ENCODE data around the gene CEACAM7.

The CEACAM7 gene

GRCh38 chr19:41700381-41701195, 12.5 kb upstream of the CEACAM7 start:
- DNase-seq (ENCODE audit: low read depth): no peak

- no peak for DNase-seq (ENCODE audit: low read depth)
Observed at GRCh38 chr19:41699968-41700323, 11.9 kb upstream of the CEACAM7 start.

GRCh38 chr19:41699231-41699967, 11.3 kb upstream of the CEACAM7 start:
- DNase-seq (ENCODE audit: low read depth): no peak

GRCh38 chr19:41698746-41699230, 10.7 kb upstream of the CEACAM7 start:
- no peak for DNase-seq (ENCODE audit: low read depth)

GRCh38 chr19:41697198-41697855, 9.3 kb upstream of the CEACAM7 start:
- DNase-seq (ENCODE audit: low read depth): no peak

- DNase-seq (ENCODE audit: low read depth): no peak
Observed at GRCh38 chr19:41696402-41697197, 8.5 kb upstream of the CEACAM7 start.

- DNase-seq (ENCODE audit: low read depth): no peak
Observed at GRCh38 chr19:41695745-41696144, 7.7 kb upstream of the CEACAM7 start.

GRCh38 chr19:41694831-41695635, 7.0 kb upstream of the CEACAM7 start:
- DNase-seq (ENCODE audit: low read depth): no peak

- DNase-seq (ENCODE audit: low read depth): no peak
Observed at GRCh38 chr19:41694196-41694595, 6.1 kb upstream of the CEACAM7 start.

- DNase-seq (ENCODE audit: low read depth): no peak
Observed at GRCh38 chr19:41691268-41691970, 3.3 kb upstream of the CEACAM7 start.

- no peak for DNase-seq (ENCODE audit: low read depth)
Observed at GRCh38 chr19:41690801-41691065, 2.7 kb upstream of the CEACAM7 start.

- DNase-seq (ENCODE audit: low read depth): no peak
Observed at GRCh38 chr19:41689993-41690800, 2.1 kb upstream of the CEACAM7 start.

GRCh38 chr19:41688687-41689086, 617 bp upstream of the CEACAM7 start:
- no peak for DNase-seq (ENCODE audit: low read depth)

- no peak for DNase-seq (ENCODE audit: low read depth)
Observed at GRCh38 chr19:41687419-41687818, 651 bp downstream of the CEACAM7 start.

- no peak for DNase-seq (ENCODE audit: low read depth)
Observed at GRCh38 chr19:41682437-41682836, 5.6 kb downstream of the CEACAM7 start.

GRCh38 chr19:41671486-41671885, 16.6 kb downstream of the CEACAM7 start:
- no peak for DNase-seq (ENCODE audit: low read depth)

- no peak for DNase-seq (ENCODE audit: low read depth)
Observed at GRCh38 chr19:41670755-41671154, 17.3 kb downstream of the CEACAM7 start.

GRCh38 chr19:41668315-41668714, 19.8 kb downstream of the CEACAM7 start:
- no peak for DNase-seq (ENCODE audit: low read depth)

- DNase-seq (ENCODE audit: low read depth): no peak
Observed at GRCh38 chr19:41666075-41666474, 22.0 kb downstream of the CEACAM7 start.

- no peak for DNase-seq (ENCODE audit: low read depth)
Observed at GRCh38 chr19:41657157-41657556, 30.9 kb downstream of the CEACAM7 start.

Data from fibroblast of the conjunctiva (primary cell).